ENCODE measurements around the gene WDR64.
"Not testable (repeated sequence)": the region's sequence is repeated elsewhere in the genome, so short reads cannot be mapped to it uniquely, and the experiment has no call there.

WDR64 gene

DNA sequence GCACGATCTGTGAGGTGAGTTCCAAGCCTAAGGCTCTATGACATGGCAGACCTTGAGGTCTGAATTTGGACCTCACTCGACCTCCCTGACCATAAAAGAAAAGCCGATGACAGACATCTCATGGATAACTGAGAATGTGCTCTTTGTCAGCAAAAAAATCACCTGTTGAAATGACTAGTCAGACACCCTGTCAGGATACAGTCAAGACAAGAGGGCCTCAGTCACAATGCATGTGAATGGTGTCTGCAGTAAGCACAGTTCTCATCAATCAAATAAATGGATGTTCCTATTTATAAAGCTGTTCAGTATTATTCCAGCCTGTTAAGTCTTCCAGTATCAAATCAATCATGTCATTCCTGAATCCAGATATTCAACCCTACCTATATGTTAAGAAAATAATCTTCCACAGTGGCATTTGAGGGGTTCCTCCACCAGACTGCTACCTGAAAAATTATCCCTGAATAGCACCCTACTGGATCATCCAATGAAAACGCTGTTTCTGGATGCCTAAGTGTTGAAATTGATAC lies 167.3 kb downstream of the WDR64 start:
- no peak overlapping the region for H3K4me3 ChIP-seq (ENCODE audit: low read depth, low read length)
- DNase-seq (ENCODE audit: low read depth), result no peak
- TF ChIP-seq CTCF (IDR thresholded peaks at IDR 0.05; ENCODE audit: low read depth, low read length, missing control alignments), result no peak
- in situ Hi-C loops (cut with HindIII; ENCODE audit: low sequenced_read_pairs), result no loop called here

DNA sequence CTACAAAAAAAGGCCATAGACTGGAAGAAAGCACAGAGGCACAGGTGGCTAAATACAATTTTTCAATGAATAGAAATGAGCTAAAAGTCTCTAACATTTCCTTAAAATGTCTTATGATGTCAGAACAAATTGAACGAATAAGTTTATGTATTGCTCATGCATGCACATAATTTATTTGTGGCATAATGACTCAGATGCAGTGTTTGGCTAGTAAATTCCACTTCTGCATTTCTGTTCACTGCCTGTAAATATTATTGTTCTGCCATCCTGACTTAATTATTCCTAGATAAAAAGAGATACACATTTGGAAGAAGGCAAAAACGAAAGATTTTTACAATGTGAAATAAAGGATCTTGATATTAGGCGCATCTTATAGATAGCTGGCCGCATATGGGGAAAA lies 169.3 kb downstream of the WDR64 start:
- TF ChIP-seq CTCF (IDR thresholded peaks at IDR 0.05; ENCODE audit: low read depth, low read length, missing control alignments), result no peak
- in situ Hi-C loops (cut with HindIII; ENCODE audit: low sequenced_read_pairs), result no loop called here
- no peak overlapping the region for H3K4me3 ChIP-seq (ENCODE audit: low read depth, low read length)
- DNase-seq (ENCODE audit: low read depth), result peak; percentile 58

DNA sequence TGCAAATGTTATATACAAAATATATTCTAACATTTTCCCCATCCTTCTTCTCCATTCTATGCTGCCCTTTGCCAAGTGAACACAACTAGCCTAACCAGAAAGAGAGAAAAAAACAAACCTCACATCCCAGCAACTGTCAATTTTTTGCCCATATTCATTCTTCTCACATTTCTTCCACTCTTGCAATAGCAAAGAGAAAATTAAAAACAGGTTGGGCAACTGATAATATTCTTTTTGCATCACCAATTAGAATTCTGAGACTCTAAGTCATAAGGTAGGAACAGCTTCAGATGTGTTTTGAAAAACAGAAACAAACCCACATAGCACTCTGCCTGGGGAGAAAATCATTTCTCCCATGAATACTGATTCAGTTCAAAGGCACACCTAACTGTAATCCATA lies 170.8 kb downstream of the WDR64 start:
- no peak for TF ChIP-seq CTCF (IDR thresholded peaks at IDR 0.05; ENCODE audit: low read depth, low read length, missing control alignments)

GRCh38 chr1:241823925-241824324 lies 171.8 kb downstream of the WDR64 start:
- no peak for TF ChIP-seq CTCF (IDR thresholded peaks at IDR 0.05; ENCODE audit: low read depth, low read length, missing control alignments)
- in situ Hi-C loops (cut with HindIII; ENCODE audit: low sequenced_read_pairs), result no loop called here
- no peak overlapping the region for H3K4me3 ChIP-seq (ENCODE audit: low read depth, low read length)
- DNase-seq (ENCODE audit: low read depth), result no peak

More for the DNA sequence above, 170.8 kb downstream of the WDR64 start:
- no peak overlapping the region for H3K4me3 ChIP-seq (ENCODE audit: low read depth, low read length)
- DNase-seq (ENCODE audit: low read depth), result no peak
- in situ Hi-C loops (cut with HindIII; ENCODE audit: low sequenced_read_pairs), result no loop called here

- H3K4me3 ChIP-seq (ENCODE audit: low read depth, low read length), result no peak overlapping the region
- DNase-seq (ENCODE audit: low read depth), result peak; percentile 42
- in situ Hi-C loops (cut with HindIII; ENCODE audit: low sequenced_read_pairs), result loop anchor here (25.0 kb wide), 1 partner anchor 288 kb away; the partner anchor contains the start of gene KMO
- TF ChIP-seq CTCF (IDR thresholded peaks at IDR 0.05; ENCODE audit: low read depth, low read length, missing control alignments), result no peak
Observed at GRCh38 chr1:241825581-241825980, 173.5 kb downstream of the WDR64 start.

DNA sequence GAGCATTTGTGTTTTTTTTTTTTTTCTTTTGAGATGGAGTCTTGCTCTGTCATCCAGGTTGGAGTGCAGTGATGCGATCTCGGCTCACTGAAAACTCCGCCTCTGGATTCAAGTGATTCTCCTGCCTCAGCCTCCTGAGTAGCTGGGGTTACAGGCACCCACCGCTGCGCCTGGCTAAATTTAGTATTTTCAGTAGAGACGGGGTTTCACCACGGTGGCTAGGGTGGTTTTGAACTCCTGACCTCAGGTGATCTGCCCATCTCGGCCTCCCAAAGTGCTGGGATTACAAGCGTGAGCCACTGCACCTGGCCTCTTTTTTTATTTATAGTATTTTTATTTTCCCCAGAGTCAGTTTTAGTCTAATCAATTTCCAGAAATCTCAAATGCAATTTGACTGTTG lies 174.5 kb downstream of the WDR64 start:
- in situ Hi-C loops (cut with HindIII; ENCODE audit: low sequenced_read_pairs), result loop anchor here (25.0 kb wide), 1 partner anchor 289 kb away; the partner anchor contains the start of gene KMO
- not testable (repeated sequence) for DNase-seq (ENCODE audit: low read depth); H3K4me3 ChIP-seq (ENCODE audit: low read depth, low read length)

- no peak overlapping the region for H3K4me3 ChIP-seq (ENCODE audit: low read depth, low read length)
- TF ChIP-seq CTCF (IDR thresholded peaks at IDR 0.05; ENCODE audit: low read depth, low read length, missing control alignments), result no peak
- no peak for DNase-seq (ENCODE audit: low read depth)
- in situ Hi-C loops (cut with HindIII; ENCODE audit: low sequenced_read_pairs), result loop anchor here (25.0 kb wide), 1 partner anchor 290 kb away; the partner anchor contains the start of gene KMO
Observed at GRCh38 chr1:241827264-241827663, 175.2 kb downstream of the WDR64 start.
